Measurements from ENCODE around the gene MED25.

MED25 gene

GRCh38 chr19:49831592-49831991 is 13.5 kb downstream of the MED25 start:
- peak in 1 of 2 experiments; percentile 49 for DNase-seq (ENCODE audit: low read depth in 1 of 2, low spot score in 1 of 2)
- Histone ChIP-seq H3K4me3 (replicated peaks; ENCODE audit: insufficient read depth, low read length) (no peak overlapping the region), H3K27me3 (ENCODE audit: insufficient read depth, poor library complexity, severe bottlenecking) (no peaks in the 10 kb centered on the region), H3K27ac (replicated peaks) (peak overlapping the region; percentile 81)
- peak; percentile 72; the same call in 1 of the 2 replicates for TF ChIP-seq SPI1 (IDR thresholded peaks at IDR 0.05; ENCODE audit: borderline replicate concordance, low read depth)
- no peak for TF ChIP-seq GABPA (IDR thresholded peaks at IDR 0.05; ENCODE audit: low read depth)
- TF ChIP-seq REST (IDR thresholded peaks at IDR 0.05; ENCODE audit: insufficient replicate concordance, low read depth): no peak
- no peak for TF ChIP-seq POLR2AphosphoS5 (IDR thresholded peaks at IDR 0.05; ENCODE audit: low read depth)

GRCh38 chr19:49832556-49832955 is 14.5 kb downstream of the MED25 start:
- H3K4me3 ChIP-seq (replicated peaks; ENCODE audit: insufficient read depth, low read length): no peak overlapping the region
- TF ChIP-seq REST (IDR thresholded peaks at IDR 0.05; ENCODE audit: insufficient replicate concordance, low read depth): no peak
- DNase-seq (ENCODE audit: low read depth in 1 of 2, low spot score in 1 of 2): peak in 1 of 2 experiments; percentile 69
- peak overlapping the region; percentile 81 for H3K27ac ChIP-seq (replicated peaks)
- no peaks in the 10 kb centered on the region for H3K27me3 ChIP-seq (ENCODE audit: insufficient read depth, poor library complexity, severe bottlenecking)

- peak overlapping the region; percentile 81 for H3K27ac ChIP-seq (replicated peaks)
- no peaks in the 10 kb centered on the region for H3K27me3 ChIP-seq (ENCODE audit: insufficient read depth, poor library complexity, severe bottlenecking)
- no peak overlapping the region for H3K4me3 ChIP-seq (replicated peaks; ENCODE audit: insufficient read depth, low read length)
- TF ChIP-seq CTCF (IDR thresholded peaks at IDR 0.05; ENCODE audit: insufficient read depth, low read length) (no peak), SPI1 (IDR thresholded peaks at IDR 0.05; ENCODE audit: borderline replicate concordance, low read depth) (no peak), GABPA (IDR thresholded peaks at IDR 0.05; ENCODE audit: low read depth) (no peak), REST (IDR thresholded peaks at IDR 0.05; ENCODE audit: insufficient replicate concordance, low read depth) (no peak), POLR2AphosphoS5 (IDR thresholded peaks at IDR 0.05; ENCODE audit: low read depth) (no peak)
- DNase-seq (ENCODE audit: low read depth in 1 of 2, low spot score in 1 of 2): no peak
These were observed 15.5 kb downstream of the MED25 start for GRCh38 chr19:49833599-49833998.

GRCh38 chr19:49835562-49835961 is 17.5 kb downstream of the MED25 start:
- Histone ChIP-seq H3K4me3 (replicated peaks; ENCODE audit: insufficient read depth, low read length) (no peak overlapping the region), H3K27ac (replicated peaks) (no peak overlapping the region), H3K27me3 (ENCODE audit: insufficient read depth, poor library complexity, severe bottlenecking) (no peaks in the 10 kb centered on the region)
- DNase-seq (ENCODE audit: low read depth in 1 of 2, low spot score in 1 of 2): no peak
- TF ChIP-seq REST (IDR thresholded peaks at IDR 0.05; ENCODE audit: insufficient replicate concordance, low read depth): no peak
- TF ChIP-seq POLR2AphosphoS5 (IDR thresholded peaks at IDR 0.05; ENCODE audit: low read depth): no peak
- TF ChIP-seq CTCF (IDR thresholded peaks at IDR 0.05; ENCODE audit: insufficient read depth, low read length): no peak
- TF ChIP-seq GABPA (IDR thresholded peaks at IDR 0.05; ENCODE audit: low read depth): no peak
- no peak for TF ChIP-seq SPI1 (IDR thresholded peaks at IDR 0.05; ENCODE audit: borderline replicate concordance, low read depth)
